GM21786 (cell line): ENCODE measurements around the gene ELN.
"Not testable (repeated sequence)": the region's sequence is repeated elsewhere in the genome, so short reads cannot be mapped to it uniquely, and the experiment has no call there.

Experiments
- ATAC-seq: cut with Tn5 transposase; IDR thresholded peaks from one replicate; pipeline ENCODE4 v1.9.1; 2021; ENCODE audit not compliant: unreplicated experiment

The ELN gene

GRCh38 chr7:74027683-74028320 is at the start of gene ELN:
TSS of gene ELN (plus strand) at chr7:74028173. CDS start at chr7:74028188, 15 bp downstream.
- no peak for ATAC-seq

DNA sequence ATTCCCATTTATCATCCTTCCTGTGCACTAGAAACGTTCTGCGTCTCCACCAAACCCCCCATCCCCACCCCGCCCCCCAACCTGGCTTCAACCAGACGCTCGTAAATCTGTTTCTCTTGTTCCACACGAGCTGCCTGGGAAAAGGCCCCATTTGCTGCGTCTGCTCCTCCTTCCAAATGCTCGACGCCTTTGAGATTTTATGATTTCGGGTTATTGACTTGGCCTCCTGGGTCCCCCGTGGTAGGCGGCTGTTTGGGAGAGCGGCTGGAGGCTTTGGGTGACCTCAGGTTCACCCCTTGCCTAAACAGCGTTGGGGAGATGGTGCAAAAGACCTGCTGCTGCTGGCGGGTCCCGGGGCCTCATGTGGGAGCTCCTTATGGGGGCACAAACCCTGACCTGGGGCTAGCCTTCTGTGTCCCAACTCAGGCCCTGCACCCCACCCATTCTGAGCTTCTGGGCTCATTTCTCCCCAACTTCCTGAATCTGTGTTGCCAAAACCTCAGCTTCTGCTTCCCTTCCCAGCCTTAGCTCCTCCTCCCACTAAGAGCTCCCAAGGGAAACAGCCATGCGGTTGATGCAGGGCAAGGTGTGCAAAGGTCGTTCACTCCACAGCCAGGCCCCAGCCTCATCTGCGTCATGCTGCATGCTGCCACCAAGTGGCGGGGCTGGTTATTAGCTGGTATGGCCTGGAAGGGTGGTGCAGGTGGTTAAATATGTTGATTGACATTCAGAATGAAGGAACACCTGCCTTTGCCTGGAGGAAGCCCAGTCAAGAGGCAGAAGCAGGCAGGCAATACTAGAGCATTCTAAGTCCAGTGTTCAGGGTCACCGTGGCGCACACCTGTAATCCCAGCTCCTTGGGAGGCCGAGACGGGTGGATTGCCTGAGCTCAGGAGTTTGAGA is 49.1 kb upstream of the ELN start:
- ATAC-seq, result no peak

GRCh38 chr7:73979656-73980055 is 48.3 kb upstream of the ELN start:
- not testable (repeated sequence) for ATAC-seq

DNA sequence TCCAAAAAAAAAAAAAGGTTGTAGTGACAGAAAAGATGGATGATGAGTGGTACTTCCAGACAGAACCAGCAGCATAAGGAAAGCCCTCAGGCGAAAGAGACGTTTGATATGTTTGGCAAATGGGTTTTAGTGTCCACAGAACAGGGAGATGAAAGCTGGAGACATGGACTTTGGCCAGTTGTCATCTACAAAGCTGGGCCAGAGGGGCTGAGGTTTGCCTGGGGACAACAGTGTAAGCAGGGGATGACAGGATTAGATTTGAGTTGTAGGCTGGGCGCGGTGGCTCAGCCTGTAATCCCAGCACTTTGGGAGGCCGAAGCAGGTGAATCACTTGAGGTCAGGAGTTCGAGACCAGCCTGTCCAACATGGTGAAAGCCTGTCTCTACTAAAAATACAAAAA is 47.8 kb upstream of the ELN start:
- ATAC-seq, result no peak

DNA sequence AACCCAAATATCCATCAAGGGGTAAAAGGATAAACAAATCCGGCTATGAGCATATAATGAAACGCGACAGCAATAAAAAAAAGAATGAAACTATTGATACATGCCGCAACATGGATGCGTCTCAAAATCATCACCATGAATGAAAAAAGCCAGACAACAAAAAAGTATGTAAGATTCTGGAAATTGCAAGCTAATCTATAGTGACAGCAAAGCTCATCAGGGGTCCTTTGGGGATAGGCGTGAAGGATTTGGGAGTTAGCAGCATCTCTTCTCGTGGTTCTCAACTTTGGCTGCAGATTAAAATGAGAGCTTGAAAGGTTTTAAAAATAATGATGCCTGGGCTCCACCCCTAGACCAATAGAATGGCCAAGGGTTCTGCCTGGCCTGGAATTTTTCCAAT is 46.0 kb upstream of the ELN start:
- no peak for ATAC-seq

DNA sequence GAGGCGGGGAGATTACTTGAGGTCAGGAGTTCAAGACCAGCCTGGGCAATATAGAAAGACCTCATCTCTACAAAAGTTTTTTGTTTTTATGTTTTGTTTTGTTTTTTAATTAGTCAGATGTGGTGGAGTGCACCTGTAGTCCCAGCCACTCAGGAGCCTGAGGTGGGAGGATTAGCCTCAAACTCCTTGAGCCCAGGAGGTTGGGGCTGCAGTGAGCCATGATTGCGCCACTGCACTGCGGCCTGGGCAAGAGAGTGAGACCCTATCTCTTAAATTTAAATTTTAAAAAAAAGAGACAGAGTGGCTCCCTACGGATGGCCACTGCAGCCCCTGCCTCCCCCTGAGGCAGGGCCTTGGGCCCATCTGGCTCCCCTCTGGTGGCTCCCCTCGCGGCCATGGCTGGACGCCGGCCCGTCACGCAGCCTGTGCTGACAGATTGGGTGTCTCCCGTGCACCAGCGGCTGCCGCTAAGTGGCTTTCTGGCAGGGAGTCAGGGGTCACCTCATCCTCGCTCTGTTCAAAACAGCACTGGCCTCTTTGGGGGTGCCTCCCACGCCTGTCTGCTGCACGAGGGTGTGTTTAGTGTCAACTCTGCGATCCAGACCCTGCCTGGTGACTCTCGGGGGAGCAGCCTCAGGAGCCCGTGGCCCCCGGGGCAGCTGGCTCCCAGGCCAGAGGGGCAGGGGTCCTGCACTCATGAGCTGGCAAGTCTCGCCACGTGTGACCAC is 44.4 kb upstream of the ELN start:
- ATAC-seq, result no peak

GRCh38 chr7:73984481-73985205 is 43.3 kb upstream of the ELN start:
- ATAC-seq, result no peak

DNA sequence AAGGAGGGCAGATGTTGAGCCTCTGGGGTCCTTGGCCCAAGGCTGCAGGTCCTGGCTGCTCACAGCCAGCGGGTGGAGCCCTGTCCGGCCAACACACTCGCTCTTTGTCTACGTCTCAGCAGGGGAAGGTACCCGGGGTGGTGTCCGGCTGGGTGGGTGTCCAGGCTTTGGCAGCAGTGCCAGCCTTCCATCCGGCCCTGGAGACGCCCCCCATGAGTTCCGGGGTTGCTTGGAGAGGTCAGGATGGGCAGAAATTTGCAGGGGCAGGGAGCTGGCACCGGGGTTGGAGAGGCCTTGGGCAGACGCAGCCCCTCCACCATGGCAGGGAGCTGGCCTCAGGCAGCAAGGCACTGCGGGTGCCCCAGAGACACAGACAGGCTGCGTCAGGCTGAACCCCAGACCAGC is 42.2 kb upstream of the ELN start:
- ATAC-seq, result no peak

DNA sequence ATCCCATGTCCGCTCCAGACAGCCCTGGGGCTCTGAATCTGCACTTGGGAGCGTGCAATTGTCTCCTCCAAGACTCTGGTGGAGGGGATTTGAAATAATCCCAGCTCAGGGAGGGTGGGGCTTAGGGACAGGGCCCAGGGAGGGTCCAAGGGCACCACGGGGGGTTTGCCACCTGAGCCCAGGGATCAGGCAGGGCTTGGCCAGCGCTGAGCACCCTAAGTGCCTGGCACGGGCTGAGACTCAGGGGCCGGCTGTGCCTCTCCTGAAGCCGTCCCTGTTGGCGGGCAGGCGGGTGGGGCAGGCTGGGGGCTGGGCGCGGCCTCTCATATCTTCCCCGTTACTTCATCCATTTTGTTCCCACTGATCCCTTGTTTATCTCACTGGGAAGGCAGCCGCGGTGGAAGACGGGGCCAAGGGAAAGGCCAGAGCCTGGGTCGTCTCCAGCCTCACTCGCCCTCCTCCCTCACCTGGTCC is 41.8 kb upstream of the ELN start:
- ATAC-seq, result no peak

DNA sequence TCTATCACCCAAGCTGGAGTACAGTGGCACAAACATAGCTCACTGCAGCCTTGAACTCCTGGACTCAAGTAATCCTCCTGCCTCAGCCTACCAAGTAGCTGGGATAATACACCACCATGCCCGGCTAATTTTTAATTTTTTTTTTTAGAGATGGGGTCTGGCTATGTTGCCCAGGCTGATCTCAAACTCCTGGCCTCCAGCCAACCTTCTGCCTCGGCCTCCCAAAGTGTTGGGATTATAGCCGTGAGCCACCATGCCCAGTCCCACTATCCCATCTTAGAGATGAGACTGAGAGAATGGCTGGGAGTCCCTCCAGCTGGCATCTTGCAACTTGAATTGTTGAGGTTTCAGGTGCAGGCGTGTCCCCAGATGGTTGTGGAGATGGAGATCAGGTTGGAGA is 40.7 kb upstream of the ELN start:
- no peak for ATAC-seq

- no peak for ATAC-seq
These were observed 39.8 kb upstream of the ELN start for GRCh38 chr7:73988197-73988596.

DNA sequence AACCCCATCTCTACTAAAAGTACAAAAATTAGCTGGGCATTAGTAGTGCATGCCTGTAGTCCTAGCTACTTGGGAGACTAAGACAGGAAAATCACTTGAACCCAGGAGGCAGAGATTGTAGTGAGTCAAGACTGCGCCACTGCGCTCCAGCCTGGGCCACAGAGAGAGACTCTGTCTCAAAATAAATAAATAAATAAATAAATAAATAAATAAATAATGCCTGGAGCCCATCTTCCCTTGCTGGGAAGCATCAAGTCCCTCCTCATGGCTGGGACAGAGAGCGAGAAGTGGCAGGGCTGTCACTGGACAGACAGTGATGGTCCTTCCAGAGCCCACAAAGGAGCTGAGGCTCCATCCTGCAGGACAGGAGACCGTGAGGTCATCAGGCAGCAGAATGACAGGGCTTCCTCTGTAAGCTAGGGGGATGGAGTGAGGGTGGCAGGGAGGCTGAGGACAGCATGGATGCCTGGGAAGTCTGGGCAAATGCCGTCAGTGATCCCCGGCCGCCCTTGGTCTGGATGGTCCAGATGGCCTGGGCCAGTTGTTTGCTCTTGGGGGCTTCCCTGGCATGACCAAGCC is 36.4 kb upstream of the ELN start:
- ATAC-seq, result no peak

DNA sequence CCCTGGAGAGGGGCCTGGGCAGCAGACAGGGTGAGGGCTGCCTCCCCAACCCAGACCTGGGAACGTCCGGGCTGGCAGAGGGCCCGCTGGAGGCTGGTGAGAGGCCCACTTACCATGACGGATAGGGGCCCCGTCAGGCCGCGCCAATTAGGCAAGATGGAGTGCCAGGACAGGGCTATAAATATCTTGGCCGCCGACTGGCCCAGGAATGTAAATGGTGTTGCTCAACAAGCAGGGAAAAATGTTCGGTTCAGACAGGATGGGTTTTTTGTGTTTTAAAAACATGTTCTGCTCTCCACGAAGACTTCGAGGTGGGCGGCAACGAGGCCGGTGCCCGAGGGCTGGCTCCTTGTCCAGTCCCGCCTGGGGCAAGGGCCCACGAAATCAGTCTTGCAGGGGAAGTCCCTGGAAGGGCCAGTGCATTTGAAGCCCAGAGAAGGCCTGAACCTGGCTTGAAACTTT is 35.8 kb upstream of the ELN start:
- ATAC-seq, result no peak

- no peak for ATAC-seq
These were observed 34.0 kb upstream of the ELN start for GRCh38 chr7:73994023-73994422.

DNA sequence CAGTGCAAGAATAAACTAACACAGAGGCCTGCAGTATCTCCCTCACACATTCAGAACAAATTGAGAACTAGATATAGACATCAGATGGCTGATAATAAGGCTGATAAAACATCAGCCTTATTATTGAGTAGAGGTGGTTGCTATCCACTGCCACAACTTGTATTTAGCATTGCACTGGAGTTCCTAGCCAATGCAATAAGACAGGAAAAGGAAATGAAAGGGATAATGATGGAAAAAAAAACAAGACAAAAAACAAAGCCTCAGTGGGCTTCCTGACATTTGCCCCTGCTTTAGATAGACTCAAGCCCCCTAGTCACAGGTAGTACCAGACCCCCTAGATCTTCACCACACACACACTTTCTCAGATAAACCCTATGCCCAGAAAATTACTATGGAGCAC is 33.2 kb upstream of the ELN start:
- ATAC-seq, result no peak

GRCh38 chr7:73995330-73995729 is 32.6 kb upstream of the ELN start:
- no peak for ATAC-seq

GRCh38 chr7:73995821-73996511 is 32.0 kb upstream of the ELN start:
- no peak for ATAC-seq

DNA sequence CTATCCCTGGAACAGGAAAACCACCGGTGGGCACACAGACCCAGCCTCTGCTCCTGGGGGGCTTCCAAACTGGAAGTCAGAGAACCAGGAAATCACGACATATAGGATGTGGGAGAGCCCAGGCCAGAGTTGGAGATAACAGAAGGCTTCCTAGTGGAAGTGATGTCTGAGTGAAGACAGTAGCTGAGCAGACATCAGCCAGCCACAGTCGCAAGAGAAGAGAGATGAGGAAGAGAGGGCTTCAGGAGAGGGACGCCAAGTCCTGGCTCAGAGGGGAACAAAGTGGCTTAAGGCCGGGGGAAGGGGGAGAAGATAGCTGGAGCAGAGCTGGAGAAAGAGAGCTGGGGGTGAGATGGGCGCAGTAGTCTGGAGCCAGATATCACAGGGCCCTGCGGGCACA is 30.9 kb upstream of the ELN start:
- ATAC-seq, result no peak

- ATAC-seq, result no peak
These were observed 28.1 kb upstream of the ELN start for GRCh38 chr7:73999664-74000435.
